HFFc6 (cell line): ENCODE data around the gene SPATA7. TPM values are rescaled to one million over a fixed set of nuclear protein-coding genes. Genes with fewer than 3 reads are reported as not detected.
"Not testable (repeated sequence)": the region's sequence is repeated elsewhere in the genome, so short reads cannot be mapped to it uniquely, and the experiment has no call there.

Source experiments
- DNase-seq: peaks from one replicate; pipeline ENCODE4 v3.0.0-alpha.2; 2018
- H3K27ac Mint-ChIP-seq: 2 replicates; pipeline ENCODE4 v1.8.0; 2020; ENCODE audit warnings: mild to moderate bottlenecking, mixed read lengths
- H3K27me3 Mint-ChIP-seq: 2 replicates; pipeline ENCODE4 v1.8.0; 2021; ENCODE audit warnings: mild to moderate bottlenecking, moderate library complexity, mixed read lengths; ENCODE audit not compliant: insufficient read depth
- H3K36me3 Mint-ChIP-seq: 2 replicates; pipeline ENCODE4 v1.8.0; 2021; ENCODE audit warnings: low read depth, mixed read lengths
- H3K4me1 Mint-ChIP-seq: 2 replicates; pipeline ENCODE4 v1.8.0; 2020; ENCODE audit warnings: low read depth, mixed read lengths
- H3K4me3 Mint-ChIP-seq: 2 replicates; pipeline ENCODE4 v1.8.0; 2020; ENCODE audit warnings: mild to moderate bottlenecking, moderate library complexity, mixed read lengths
- H3K9me3 Mint-ChIP-seq: 2 replicates; pipeline ENCODE4 v1.8.0; 2020; ENCODE audit warnings: mild to moderate bottlenecking, mixed read lengths
- total RNA-seq, 6 experiments: library from RNA; stranded (reverse); fragmentation: NEBNext Ultra II Directional; extraction: Animal tissue kit (Norgen Biotek cat#: 25700); gene quantifications; 2 replicates in 1 of 6; 3 replicates in 5 of 6; pipeline ENCODE4 v1.2.3, GENCODE V29; 2021
- TF ChIP-seq, protein P1 (sequence below): fragments of 200-600 bp; sonication (generic); IDR thresholded peaks from 2 replicates; pipeline ENCODE4 v1.5.0; 2021; ENCODE audit warnings: antibody characterized with exemption, mild to moderate bottlenecking

Gene SPATA7
- total RNA-seq, 6 experiments from 2014 or later = 6.1 to 7.4 (median 6.8) TPM

DNA sequence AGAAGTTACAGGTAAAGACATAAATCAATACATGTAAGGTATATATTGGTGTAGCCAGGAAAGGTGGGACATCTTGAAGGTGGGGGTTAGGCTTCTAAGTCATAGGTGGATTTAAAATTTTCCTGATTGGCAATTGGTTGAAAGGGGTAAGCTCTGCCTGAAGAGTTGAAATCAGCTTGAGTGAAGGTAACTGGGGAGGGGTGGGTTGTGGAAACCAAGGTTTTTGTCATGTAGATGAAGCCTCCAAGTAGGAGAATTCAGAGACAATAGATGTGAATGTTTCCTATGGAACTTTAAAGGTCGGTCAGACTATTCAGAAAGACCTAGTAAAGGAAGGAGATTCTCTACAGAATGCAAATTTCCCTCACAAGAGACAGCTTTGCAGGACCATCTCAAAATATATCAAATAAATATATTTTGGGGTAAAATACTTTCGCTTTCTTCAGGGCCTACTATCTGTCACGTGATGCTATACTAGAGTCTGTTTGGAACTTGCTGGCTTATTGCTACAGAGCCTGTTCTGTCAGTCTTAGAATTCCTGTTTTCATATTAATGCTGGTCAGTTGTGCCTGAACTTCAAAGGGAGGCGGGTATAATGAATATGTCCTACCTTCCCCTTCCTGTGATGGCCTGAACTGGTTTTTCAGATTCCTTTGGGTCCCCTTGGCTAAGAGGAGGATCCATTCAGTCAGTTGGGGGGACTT, 20.6 kb upstream of the SPATA7 start:
- DNase-seq = no peak
- H3K27me3 Mint-ChIP-seq = no peaks in the 10 kb centered on the region; the same call in 1 of the 2 replicates
- no peaks in the 10 kb centered on the region for H3K4me1 Mint-ChIP-seq
- TF ChIP-seq, protein P1, sequence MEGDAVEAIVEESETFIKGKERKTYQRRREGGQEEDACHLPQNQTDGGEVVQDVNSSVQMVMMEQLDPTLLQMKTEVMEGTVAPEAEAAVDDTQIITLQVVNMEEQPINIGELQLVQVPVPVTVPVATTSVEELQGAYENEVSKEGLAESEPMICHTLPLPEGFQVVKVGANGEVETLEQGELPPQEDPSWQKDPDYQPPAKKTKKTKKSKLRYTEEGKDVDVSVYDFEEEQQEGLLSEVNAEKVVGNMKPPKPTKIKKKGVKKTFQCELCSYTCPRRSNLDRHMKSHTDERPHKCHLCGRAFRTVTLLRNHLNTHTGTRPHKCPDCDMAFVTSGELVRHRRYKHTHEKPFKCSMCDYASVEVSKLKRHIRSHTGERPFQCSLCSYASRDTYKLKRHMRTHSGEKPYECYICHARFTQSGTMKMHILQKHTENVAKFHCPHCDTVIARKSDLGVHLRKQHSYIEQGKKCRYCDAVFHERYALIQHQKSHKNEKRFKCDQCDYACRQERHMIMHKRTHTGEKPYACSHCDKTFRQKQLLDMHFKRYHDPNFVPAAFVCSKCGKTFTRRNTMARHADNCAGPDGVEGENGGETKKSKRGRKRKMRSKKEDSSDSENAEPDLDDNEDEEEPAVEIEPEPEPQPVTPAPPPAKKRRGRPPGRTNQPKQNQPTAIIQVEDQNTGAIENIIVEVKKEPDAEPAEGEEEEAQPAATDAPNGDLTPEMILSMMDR = no peak
- no peak overlapping the region for H3K27ac Mint-ChIP-seq
- H3K9me3 Mint-ChIP-seq = no peaks in the 10 kb centered on the region
- no peaks in the 10 kb centered on the region for H3K36me3 Mint-ChIP-seq
- no peak overlapping the region; the same call in 1 of the 2 replicates for H3K4me3 Mint-ChIP-seq

DNA sequence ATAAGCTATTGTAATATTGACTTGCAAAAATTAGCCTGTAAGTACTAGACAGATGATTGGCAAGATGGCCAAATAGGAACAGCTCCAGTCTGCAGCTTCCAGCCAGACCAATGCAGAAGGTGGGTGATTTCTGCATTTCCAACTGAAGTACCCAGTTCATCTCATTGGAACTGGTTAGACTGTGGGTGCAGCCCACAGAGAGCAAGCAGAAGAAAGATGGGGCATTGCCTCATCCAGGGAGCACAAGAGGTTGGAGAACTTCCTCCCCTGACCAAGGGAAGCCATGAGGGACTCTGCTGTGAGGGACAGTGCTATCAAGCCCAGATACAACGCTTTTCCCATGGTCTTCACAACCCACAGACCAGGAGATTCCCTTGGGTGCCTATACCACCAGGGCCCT, 16.0 kb upstream of the SPATA7 start:
- Mint-ChIP-seq H3K9me3 (no peaks in the 10 kb centered on the region), H3K27ac (no peak overlapping the region), H3K4me3 (no peak overlapping the region), H3K27me3 (peaks cover 7% of the 10 kb centered on the region), H3K4me1 (no peaks in the 10 kb centered on the region), H3K36me3 (no peaks in the 10 kb centered on the region)
- TF ChIP-seq, protein P1 = no peak
- DNase-seq = no peak

DNA sequence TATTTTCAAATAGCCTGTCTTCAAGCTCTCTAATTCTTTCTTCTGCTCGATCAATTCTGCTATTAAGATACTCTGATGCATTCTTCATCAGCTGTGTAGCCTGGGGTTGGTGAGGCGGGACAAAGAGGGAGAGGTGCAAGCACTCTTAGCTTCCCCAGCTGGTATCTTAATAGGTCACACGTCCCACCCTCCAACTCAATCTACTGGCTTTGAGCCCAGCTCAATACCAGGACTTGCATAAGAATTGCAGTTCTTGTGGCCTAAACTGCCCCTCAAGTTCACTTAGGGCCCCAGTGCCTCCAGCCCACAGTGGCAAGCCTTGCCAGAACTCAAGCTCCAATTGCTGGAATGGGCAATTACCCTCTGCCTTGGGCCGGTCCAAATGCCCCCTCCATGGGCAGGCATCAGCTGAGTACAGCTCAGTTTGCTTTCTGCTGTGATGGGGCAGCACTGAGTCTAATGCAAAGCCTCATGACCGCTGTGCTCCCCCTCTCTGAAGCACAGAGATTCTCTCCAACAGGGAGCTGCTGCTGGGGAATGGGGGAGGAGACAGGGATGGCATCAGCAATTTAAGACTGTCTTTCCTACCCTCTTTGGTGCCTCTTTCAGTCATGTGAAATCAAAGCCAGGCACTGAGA, 5.6 kb upstream of the SPATA7 start:
- Mint-ChIP-seq H3K36me3 (no peaks in the 10 kb centered on the region), H3K4me1 (peaks cover 9% of the 10 kb centered on the region), H3K27ac (no peak overlapping the region), H3K27me3 (no peaks in the 10 kb centered on the region; the same call in none of the 2 replicates), H3K9me3 (no peaks in the 10 kb centered on the region), H3K4me3 (no peak overlapping the region)
- TF ChIP-seq, protein P1 = no peak
- no peak for DNase-seq

DNA sequence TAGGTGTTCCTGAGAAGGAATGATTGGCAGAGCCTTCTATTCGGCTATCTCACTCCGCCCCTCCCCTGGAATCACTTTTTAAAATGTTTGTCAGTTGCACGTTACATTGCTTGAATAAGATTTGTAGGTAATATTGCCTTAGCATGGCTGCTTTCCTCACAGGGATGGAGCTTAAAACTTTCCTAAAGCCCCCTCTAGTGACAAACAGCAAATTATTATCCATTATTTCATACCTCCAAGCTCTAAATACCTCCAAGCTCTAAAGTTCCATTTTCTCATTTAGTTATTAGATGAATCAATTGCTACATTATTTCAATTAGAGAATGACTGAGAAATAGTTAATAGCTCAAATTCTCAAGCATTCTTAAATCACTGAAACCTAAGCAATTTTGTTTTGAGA, 5.1 kb upstream of the SPATA7 start:
- DNase-seq = no peak
- Mint-ChIP-seq H3K4me3 (no peak overlapping the region), H3K4me1 (peaks cover 11% of the 10 kb centered on the region), H3K27me3 (no peaks in the 10 kb centered on the region; the same call in none of the 2 replicates), H3K27ac (no peak overlapping the region), H3K9me3 (no peaks in the 10 kb centered on the region), H3K36me3 (no peaks in the 10 kb centered on the region)
- TF ChIP-seq, protein P1 = peak; percentile 34; the same call in 1 of the 2 replicates

DNA sequence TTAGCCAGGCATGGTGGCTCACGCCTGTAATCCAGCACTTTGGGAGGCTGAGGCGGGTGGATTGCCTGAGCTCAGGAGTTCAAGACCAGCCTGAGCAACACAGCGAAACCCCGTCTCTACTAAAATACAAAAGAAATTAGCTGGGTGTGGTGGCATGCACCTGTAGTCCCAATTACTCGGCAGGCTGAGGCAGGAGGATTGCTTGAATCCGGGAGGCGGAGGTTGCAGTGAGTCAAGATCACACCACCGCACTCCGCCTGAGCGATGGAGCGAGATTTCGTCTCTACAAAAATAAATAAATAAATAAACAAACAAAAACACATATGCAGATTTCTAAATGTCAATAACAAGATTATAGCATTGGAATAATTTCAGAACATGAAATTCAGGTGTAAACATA, 3.8 kb upstream of the SPATA7 start:
- peaks cover 16% of the 10 kb centered on the region for H3K4me1 Mint-ChIP-seq
- H3K36me3 Mint-ChIP-seq = not testable (repeated sequence)

DNA sequence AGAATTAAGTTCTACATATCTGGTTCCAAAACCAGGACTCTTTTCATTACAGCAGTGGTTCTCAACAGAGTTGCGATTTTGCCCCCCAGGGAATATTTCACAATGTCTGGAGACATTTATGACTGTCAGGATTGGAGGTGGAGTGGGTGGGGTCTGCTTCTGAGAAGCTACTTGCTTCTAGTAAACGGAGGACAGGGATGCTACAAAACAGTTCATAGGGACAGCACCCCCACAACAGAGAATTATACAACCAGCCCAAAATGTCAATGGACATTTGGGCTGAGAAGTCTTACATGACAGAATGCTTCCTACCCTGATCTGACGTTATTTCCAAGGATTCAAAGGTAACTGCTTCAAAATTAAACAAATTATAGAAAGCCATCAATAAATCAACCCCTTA, 739 bp upstream of the SPATA7 start:
- H3K4me3 Mint-ChIP-seq = peak overlapping the region; percentile 100
- no peaks in the 10 kb centered on the region for H3K9me3 Mint-ChIP-seq
- peaks cover 22% of the 10 kb centered on the region for H3K4me1 Mint-ChIP-seq
- no peaks in the 10 kb centered on the region; the same call in none of the 2 replicates for H3K27me3 Mint-ChIP-seq
- TF ChIP-seq, protein P1 = no peak
- H3K36me3 Mint-ChIP-seq = no peaks in the 10 kb centered on the region; the same call in 1 of the 2 replicates
- peak overlapping the region; percentile 92 for H3K27ac Mint-ChIP-seq
- no peak for DNase-seq

More for the DNA sequence above, 3.8 kb upstream of the SPATA7 start:
- DNase-seq, H3K27ac Mint-ChIP-seq, H3K27me3 Mint-ChIP-seq, H3K4me3 Mint-ChIP-seq, H3K9me3 Mint-ChIP-seq: not testable (repeated sequence)
